Measurements from ENCODE around the gene CCDC6.
"Not testable (repeated sequence)": the region's sequence is repeated elsewhere in the genome, so short reads cannot be mapped to it uniquely, and the experiment has no call there.

CCDC6 gene

DNA sequence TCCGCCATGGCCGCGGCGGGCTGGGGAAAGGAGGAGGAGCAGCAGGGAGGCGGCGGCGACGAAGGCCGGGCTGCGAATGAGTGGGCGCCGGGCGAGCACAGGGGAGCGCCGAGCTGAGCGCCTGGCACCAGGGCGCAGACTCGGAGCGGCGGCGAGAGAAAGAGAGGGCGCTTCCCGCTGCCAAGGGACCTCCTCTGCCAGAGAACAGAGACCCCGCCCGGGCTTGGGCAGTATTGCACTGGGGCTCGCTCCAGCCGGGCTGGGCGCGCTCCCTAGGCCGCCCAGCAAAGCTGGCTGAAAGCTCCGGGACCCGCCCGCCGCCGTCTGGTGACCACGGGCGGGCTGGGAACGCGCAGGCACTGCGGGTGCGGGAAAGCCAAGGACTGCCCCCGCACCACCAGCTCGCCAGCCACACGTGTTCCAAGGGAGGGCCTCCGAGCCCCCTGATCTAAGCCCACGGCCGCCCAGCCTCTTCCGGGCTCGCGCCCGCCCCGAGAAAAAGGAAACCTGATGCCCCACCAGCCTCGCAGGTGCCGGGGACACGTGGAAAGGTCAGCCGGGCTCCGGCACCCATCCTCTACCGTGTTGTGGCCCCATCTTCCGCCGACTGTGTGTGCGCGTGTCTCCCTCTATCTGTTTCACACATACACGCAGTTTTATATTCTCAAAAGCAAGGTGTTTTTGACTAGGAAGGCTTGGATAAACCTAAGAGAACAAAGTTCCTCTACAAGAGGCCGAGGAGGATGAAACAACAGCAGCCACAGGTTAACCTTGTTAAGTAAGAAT is at the start of gene CCDC6:
Gene CCDC6 (minus strand): TSS at position 140 of the 786 bp plus-strand sequence. CDS start 132 bp downstream, at position 8.
- peak; percentile 93 for DNase-seq

DNA sequence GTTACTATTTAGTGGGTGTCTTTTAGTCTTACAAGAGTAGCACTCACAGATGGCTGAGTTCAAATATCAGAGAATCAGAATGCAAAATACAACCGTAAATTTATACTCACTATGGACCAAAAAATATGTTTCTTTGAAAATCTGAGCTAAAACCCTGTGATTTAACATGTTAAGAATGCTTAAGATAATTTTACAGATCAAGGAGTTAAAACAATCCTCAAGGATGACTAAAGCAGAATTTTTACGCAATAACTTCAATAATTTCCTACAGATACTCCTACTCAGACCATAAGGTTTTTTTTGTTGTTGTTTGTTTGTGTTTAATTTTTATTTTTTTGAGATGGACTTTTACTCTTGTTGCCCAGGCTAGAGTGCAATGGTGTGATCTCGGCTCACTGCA is 47.9 kb upstream of the CCDC6 start:
- no peak for DNase-seq

DNA sequence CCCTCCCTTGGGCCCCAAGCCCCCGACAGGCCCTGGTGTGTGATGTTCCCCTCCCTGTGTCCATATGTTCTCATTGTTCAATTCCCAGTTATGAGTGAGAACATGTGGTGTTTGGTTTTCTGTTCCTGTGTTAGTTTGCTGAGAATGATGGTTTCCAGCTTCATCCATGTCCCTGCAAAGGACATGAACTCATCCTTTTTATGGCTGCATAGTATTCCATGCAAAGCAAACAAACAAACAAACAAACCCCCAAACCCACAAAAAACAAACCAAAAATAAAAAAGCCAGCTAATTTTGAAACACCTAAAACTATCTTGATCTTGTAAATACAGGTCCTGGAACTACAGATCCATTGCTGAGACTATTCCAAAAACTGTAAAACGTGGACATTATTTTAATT is 47.4 kb upstream of the CCDC6 start:
- DNase-seq, result not testable (repeated sequence)

DNA sequence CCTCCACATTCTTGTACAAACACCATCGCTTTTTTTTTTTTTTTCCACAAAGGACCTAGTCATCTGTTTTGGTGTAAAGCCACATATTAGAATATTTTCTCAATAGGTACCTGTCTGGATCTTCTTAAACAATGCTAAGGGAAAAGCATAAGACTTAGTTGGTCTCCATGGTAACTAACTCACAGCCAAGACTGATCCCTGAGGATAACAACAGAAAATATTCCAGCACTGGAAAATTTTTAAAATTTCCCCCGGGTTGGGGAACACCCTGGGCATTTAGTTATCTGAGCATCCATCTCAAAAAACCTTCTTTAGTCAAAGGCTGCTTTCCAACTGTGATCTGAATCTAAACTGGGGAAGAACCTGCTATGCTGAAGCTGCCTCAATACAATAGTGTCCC is 43.7 kb upstream of the CCDC6 start:
- no peak for DNase-seq

DNA sequence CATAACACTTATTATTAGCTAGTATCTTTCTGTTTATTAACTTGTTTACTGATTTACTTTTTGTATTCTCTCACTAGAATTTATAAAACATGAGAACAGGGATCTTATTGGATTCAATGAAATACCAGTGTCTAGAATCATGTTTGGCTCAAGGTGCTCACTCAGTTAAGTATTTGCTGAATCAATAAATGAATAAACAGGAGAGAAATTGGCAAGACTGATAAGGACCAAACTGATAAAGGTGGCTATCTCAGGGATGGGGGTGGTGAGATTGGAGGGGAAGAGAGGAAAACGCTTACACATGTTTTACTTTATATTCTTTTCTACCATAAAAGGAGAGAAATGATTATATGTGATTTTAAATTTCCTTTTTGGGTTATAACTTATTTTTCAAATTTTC is 43.3 kb upstream of the CCDC6 start:
- no peak for DNase-seq

DNA sequence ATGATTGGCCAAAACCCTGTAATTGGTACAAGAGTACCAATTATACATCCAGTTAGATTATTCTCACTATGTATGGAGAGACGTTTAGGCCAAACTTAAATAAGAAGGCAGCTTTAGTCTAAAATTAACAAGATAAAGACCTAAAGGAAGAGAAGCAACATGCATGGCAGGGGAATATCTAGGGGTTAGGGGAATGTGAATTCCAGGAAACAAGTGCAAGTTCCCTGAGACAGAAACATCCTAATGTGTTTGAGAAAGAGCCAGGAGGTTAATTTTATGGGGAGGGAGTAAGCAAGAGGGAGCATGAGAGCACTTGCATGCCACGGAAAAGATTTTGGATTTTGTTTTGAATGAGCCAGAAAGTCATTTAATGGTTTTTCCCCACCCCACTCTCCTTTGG is 39.6 kb upstream of the CCDC6 start:
- DNase-seq, result peak; percentile 7

DNA sequence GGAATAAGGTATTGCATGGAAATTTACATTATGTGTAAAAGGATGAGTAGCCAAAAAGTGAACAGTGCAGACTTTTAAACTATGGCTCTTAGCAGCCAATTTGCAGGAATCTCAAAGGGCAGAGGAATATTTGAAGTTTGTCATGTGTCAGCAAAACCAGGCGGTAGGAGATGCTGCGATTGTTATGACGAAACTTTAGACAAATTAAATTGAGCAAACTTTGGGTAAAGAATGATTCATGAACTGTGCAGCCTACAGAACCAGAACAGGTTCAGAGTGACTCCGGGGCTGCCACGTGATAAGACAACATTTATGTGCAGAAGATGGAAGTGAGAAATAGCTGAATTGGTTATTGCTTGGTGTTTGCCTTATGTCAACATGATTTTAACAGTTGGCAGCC is 39.2 kb upstream of the CCDC6 start:
- DNase-seq, result no peak

DNA sequence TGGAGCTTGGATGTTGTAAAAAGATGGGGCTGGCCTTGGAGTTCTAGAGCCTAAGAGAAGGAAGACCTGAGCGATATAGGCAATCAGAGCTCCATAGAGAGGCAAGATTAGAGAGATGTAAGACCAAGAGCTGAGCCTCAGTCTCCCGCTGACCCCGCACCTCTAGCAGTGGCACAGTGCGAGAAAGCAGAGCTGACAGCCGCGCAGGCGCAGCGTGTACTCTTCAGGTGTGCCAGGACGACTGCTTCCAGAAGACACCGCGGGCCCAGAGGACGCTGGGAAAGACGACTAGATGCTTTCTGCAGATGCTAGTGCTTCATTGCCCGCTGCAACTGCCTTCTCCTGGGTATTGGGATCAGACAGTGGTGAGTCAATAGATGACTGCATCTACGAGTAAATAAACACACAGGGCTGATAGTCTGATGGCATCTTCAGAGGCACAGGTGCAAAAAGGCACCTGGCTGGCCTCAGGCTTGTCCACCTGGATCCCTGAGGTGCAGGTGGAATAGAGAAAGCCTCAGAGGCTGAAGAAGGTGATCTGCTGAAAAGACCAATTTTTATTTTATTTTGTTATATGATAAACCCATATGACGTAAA is 38.1 kb upstream of the CCDC6 start:
- DNase-seq, result peak; percentile 27

DNA sequence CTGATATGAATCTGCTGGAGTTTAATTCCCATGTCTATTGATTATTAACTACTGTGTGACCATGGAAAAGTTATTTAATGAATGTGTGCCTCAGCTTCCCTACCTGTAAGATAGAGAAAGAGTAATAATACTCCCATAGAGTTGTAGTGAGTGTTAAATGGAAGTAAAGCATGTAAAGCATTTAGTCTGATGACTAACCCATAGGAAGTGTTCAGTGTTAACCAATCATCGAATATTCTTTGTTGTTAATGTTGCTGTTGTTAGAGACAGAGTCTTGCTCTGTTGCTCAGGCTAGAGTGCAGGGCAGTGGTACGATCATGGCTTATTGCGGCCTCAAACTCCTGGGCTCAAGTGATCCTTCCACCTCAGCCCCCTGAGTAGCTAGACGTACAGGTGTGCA is 36.2 kb upstream of the CCDC6 start:
- no peak for DNase-seq

DNA sequence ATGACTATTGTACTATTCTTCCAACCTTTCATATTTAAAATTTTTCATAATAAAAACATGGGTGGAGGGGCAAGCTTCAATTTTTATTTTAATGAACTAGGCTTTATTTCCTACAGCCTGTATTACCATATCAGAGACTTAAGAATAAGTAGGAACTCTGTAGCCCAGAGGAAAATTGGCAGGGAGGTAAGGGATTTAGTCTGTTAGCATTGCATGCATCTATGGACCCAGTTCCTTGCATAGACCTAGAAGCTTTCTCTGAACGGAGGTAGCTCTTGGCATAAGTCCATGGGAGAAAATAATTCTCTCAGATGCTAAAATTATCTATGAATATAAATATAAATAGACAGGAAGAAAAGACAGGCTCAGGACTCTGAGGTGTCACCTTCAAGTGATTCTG is 31.4 kb upstream of the CCDC6 start:
- no peak for DNase-seq

DNA sequence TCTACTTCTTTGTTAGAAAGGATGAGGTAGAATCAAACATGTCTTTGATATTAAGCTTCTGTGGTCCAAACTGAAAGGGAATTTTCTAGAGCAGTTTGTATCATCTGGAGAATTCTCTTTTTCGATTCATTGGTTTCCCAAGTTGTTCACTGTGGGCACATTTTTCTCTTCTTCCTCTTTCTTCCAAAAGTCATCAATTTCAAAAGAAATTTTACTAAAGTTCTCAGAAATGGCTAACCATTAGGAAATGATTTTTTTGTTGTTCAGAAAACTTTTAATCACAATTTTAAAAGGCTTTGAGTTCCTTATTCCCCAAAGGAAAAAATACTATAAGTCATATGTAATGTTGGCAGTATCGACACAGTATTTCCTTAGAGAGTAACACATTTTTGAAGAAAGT is 28.3 kb upstream of the CCDC6 start:
- DNase-seq, result no peak

DNA sequence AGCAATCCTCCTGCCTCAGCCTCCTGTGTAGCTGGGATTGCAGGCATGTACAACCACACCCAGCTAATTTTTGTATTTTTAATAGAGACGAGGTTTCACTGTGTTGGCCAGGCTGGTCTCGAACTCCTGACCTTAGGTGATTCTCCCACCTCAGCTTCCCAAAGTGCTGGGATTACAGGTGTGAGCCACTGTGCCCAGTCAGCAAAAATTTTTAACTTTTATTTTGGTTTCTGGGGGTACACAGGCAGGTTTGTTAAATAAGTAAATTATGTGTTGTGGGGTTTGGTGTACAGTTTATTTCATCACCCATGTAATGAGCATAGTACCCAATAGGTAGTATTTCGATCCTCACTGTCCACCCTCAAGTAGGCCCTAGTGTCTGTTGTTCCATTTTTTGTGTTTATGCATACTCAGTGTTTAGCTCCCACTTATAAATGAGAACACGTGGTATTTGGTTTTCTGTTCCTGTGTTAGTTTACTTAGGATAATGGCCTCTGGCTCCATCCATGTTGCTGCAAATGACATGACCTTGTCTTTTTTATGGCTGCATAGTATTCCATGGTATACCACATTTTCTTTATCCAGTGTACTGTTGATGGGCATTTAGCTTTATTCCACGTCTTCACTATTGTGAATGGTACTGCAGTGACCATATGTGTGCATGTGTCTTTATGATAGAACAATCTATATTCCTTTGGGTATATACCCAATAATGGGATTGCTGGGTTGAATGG is 24.6 kb upstream of the CCDC6 start:
- DNase-seq, result not testable (repeated sequence)

DNA sequence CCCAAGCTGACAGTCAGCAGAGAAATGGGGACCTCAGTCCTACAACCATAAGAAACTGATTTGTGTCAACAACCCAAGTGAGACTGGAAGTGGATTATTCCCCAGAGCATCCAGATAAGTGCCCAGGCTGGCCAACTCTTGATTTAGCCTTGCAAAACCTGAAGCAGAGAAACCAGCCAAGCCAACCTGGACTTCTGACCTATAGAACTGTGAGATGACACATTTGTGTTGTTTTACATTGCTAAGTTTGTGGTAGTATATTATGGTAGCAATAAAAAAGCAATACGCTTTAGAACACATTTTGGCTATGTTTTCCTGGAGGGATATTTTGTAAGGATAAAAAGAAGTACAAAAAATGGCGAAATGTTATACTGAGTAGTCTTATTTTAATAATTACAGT is 19.7 kb upstream of the CCDC6 start:
- no peak for DNase-seq

DNA sequence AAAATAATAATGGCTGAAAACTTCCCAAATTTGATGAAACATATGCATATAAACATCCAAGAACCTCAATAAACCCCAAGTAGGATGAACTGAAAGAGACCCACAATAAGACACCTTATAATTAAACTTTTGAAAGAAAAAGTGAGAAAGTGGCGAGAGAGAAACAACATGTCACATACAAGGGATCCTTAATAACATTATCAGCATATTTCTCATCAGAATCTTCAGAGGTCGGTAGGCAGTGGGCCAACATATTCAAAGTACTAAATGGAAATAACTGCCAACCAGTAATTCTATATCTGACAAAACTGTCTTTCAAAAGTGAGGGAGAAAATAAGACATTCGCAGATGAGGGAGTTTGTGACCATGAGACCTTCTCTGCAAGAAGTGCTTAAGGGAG is 16.6 kb upstream of the CCDC6 start:
- no peak for DNase-seq

DNA sequence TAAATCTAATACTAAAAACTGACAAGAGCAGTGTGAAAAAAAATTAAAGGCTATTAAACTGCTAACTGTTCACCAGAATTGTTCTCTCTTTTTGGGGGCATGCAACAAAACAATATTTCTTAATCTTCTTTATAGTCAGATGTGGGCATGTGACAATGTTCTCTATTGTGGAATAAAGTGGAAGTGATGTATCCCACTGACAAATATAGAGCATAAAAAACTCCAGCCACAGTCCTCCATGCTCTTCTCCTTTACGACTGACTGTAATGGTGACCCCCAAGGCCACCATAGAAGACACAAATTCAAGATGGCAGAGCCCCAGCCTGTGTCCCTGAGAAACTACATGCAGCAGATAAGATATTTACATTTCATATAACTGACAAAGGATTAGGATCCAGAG is 11.6 kb upstream of the CCDC6 start:
- DNase-seq, result no peak

DNA sequence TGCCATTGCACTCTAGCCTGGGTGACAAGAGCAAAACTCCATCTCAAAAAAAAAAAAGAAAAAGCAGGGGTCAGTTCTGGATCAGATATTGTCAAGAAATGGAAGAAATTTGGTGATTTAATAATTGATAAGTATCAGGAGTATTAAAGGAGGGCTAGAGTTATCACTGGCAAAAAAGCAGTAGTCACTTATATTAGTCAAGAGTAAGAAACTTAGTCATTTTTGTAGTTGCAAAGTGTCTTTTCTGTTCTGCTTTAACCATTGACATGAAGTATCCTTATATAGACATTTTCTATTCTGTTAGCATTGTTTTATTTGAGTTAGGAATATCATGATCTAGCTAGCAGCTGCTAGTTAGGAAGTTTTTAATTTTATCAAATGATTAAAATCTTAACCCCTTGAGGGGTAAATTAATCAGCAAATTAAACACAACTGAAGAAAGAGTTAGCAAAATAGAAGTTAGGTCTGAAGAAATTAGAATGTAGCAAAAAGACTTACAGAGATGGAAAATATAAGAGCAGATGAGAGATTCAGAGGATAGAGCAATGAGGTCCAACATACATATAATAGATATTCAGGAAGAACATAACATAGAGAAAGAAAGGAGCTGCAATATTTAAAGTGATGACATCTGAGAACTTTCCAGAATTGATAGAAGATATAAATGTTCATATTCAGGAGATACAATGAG is 7.3 kb upstream of the CCDC6 start:
- DNase-seq, result no peak

DNA sequence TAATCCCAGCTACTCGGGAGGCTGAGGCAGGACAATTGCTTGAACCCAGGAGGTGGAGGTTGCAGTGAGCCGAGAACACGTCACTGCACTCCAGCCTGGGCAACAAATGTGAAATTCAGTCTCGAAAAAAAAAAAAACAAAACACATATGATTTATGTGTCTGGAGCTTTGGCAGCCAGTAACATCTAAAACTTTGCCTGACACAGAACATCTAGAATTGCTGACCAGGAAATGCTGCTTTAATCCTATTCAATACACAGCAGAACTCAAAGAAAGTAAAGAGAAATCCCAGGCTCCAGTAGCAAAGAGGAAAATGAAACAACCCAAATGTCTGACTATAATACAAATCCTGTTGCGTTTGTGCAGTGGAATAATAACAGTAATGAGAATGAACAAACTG is 4.5 kb upstream of the CCDC6 start:
- no peak for DNase-seq

DNA sequence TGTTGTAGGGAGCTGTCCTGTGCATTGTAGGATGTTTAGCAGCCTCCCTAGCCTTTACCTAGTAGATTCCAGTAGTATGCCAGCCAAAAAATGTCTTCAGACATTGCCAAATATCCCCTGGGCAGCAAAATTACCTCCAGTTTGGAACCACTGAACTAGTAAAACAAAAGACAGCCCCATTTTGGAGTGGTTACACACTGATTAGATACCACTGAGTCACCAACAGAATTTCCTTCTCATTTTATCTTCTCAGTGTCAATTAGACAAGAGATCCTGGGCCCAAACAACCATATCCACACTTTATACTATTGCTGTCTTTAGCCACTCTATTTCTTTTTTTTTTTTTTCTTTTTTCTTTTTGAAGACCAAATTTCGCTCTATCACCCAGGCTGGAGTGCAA is 3.5 kb upstream of the CCDC6 start:
- DNase-seq, result no peak

DNA sequence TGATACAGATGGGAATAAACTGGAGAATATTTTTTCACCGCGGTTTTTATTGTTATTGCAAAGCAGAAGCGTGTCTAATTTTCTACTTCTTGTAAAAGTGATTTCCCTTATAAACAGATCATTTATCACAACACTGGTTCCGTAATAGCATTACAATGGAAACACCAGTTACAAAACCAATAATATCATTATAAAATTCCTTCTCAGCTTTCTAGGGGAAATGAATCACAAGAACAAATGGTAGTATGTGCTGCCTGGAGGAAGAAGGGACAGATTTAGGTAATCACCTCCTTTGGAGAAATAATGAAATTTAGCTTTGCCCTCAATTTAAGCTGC is 2.4 kb upstream of the CCDC6 start:
- DNase-seq, result no peak

DNA sequence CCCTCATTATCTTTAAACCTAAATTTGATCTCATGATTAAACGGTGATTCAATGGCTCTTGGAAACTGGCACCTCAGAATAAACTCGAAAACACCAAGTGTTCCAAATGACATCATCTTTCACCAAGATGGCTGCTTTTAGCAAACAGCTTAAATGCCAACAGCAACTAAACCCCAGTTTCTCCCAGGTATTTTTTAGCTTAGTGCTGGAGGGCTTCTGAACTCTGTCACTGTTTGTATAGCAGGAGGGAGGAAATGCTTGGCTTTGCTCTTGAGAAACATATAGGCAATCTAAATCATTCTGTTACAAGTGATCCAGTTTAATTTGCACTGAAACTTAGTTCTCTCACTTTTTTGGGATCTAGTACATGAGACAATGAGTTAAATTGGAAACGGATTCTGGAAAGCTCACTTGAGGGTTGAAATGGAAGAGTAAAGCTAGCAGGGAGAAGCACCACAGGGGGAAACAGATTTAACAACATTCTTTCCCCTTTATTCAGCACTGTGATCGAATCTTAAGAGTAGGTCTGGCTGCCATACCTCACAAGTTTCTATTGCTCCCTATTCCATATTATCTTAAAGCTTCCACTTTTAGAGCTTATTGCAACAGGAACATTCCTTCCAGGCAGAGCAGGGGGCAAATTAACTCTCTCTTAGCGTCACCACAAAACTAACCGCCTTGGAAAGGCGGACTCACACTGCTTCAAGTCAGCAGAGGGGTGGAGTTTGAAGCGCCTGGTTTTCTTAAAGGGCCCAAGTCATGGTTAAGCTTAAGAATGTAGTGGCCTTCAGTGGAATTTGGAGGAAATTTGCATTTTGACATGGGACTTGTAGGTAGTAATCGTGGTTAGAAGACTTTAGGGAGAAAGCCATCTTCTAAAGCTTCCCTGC is 1.8 kb upstream of the CCDC6 start:
- DNase-seq, result peak; percentile 81

DNA sequence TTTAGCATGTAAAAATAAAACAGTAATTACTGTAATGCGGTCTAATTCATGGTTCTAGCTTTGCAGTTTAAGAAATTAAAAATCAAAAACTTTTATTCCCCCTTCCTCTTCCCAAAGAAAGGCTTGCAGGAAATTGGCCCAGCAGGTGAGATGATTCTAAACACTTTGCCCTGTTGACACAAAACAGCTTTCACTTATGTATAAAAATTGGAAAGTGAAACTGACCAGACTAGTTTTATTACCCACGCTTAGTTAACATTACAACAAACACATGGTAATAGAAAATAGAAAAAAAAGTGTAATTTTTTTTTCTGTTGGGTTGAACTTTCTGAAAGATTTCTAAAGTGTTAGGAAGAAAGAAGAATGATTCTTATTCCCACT is 1.2 kb upstream of the CCDC6 start:
- peak; percentile 46 for DNase-seq

DNA sequence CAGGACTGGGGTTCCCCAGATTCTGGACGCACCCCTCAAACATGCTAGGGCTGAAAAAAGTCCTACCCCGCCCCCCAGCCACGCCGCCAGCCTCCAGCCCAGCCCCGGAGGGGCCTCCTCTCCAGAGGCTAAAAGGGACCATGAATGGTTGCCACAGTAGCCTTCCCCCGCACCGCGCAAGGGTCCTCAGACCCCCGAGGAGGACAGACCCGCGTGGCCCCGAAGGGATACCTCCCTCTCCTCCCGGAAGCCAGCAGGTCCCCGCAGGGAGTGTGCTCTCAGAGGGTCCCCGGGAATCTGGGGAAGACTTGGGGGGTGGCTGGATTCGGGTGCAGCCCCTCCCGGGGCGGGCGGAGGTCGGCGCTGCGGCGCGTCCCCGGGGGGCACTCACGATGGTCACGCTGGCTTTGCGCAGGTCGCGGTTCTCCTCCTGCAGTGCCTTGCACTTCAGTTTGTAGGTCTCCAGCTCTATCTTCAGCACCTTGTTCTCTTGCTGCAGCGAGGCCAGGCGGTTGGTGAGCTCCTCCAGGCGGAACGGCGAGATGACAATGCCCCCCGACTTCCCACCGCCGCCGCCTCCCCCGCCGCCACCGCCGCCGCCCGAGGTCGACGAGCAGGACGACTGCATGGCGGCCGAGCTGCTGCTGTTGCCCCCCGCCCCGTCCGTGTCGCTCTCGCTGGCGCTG is 482 bp downstream of the CCDC6 start:
- DNase-seq, result peak; percentile 51
